Neutrophil (primary cell): ENCODE data around the gene TMEM222.

ENCODE experiments used
- H3K27ac ChIP-seq: fragments of 200-600 bp; sonication (generic); 2 replicates; pipeline ENCODE4 v1.5.1; 2016; ENCODE audit warnings: mild to moderate bottlenecking, moderate library complexity
- H3K27me3 ChIP-seq: fragments of 200-600 bp; sonication (generic); 2 replicates; pipeline ENCODE4 v1.6.0; 2016; ENCODE audit warnings: mild to moderate bottlenecking
- H3K36me3 ChIP-seq: fragments of 200-600 bp; sonication (generic); 2 replicates; pipeline ENCODE4 v1.5.1; 2017
- H3K4me1 ChIP-seq, 2 experiments: fragments of 200-600 bp in 1 of 2; sonication (generic) in 1 of 2; 1 replicate in 1 of 2; 2 replicates in 1 of 2; pipeline versions ENCODE4 v1.5.1 to v1.6.1; 2013 to 2016; ENCODE audit warnings: low read depth in 1 of 2, low read length in 1 of 2, mild to moderate bottlenecking in 1 of 2, moderate library complexity in 1 of 2; ENCODE audit not compliant: control insufficient read depth in 1 of 2, insufficient read depth in 1 of 2
- H3K4me3 ChIP-seq, 2 experiments: fragments of 200-600 bp in 1 of 2; sonication (generic) in 1 of 2; 1 replicate in 1 of 2; 2 replicates in 1 of 2; pipeline ENCODE4 v1.5.1; 2013 to 2016; ENCODE audit warnings: low read depth in 1 of 2, low read length in 1 of 2, mild to moderate bottlenecking in 1 of 2, moderate library complexity in 1 of 2
- H3K9me3 ChIP-seq: fragments of 200-600 bp; sonication (generic); 2 replicates; pipeline ENCODE4 v1.5.1; 2016
- CTCF ChIP-seq: fragments of 200-600 bp; sonication (generic); IDR thresholded peaks from 2 replicates; pipeline ENCODE4 v1.5.1; 2016; ENCODE audit warnings: antibody characterized with exemption

Gene TMEM222

GRCh38 chr1:27358038-27358927 is 36.3 kb downstream of the TMEM222 start:
- peak overlapping the region in 1 of 2 experiments; percentile 70 for H3K4me3 ChIP-seq
- no peak for TF ChIP-seq CTCF
- H3K4me1 ChIP-seq: peaks cover 29 to 40% of the 10 kb centered on the region in 2 experiments
- no peaks in the 10 kb centered on the region for H3K9me3 ChIP-seq
- H3K36me3 ChIP-seq: peaks cover 15% of the 10 kb centered on the region
- peak overlapping the region; percentile 73 for H3K27ac ChIP-seq
- H3K27me3 ChIP-seq: peaks cover 36% of the 10 kb centered on the region

GRCh38 chr1:27358928-27359313 is 37.0 kb downstream of the TMEM222 start:
- Histone ChIP-seq H3K36me3 (peaks cover 8% of the 10 kb centered on the region), H3K9me3 (no peaks in the 10 kb centered on the region), H3K27me3 (peaks cover 36% of the 10 kb centered on the region), H3K27ac (no peak overlapping the region), H3K4me3 (no peak overlapping the region), H3K4me1 (peaks cover 29 to 40% of the 10 kb centered on the region in 2 experiments)
- TF ChIP-seq CTCF: no peak

- H3K4me3 ChIP-seq: peak overlapping the region; percentile 64 to 68
- H3K36me3 ChIP-seq: peaks cover 6% of the 10 kb centered on the region
- H3K27ac ChIP-seq: no peak overlapping the region
- H3K4me1 ChIP-seq: peaks cover 29 to 43% of the 10 kb centered on the region in 2 experiments
- no peaks in the 10 kb centered on the region for H3K9me3 ChIP-seq
- no peak for TF ChIP-seq CTCF
- peaks cover 36% of the 10 kb centered on the region for H3K27me3 ChIP-seq
These were observed 37.8 kb downstream of the TMEM222 start for GRCh38 chr1:27359822-27360158.

GRCh38 chr1:27360159-27361043 is 38.4 kb downstream of the TMEM222 start:
- no peak for TF ChIP-seq CTCF
- H3K9me3 ChIP-seq: no peaks in the 10 kb centered on the region
- H3K27me3 ChIP-seq: peaks cover 42% of the 10 kb centered on the region
- H3K36me3 ChIP-seq: peaks cover 2% of the 10 kb centered on the region
- peak overlapping the region; percentile 64 to 68 for H3K4me3 ChIP-seq
- H3K27ac ChIP-seq: no peak overlapping the region
- peaks cover 35 to 49% of the 10 kb centered on the region in 2 experiments for H3K4me1 ChIP-seq

- Histone ChIP-seq H3K9me3 (no peaks in the 10 kb centered on the region), H3K36me3 (no peaks in the 10 kb centered on the region), H3K27ac (no peak overlapping the region), H3K4me3 (peak overlapping the region; percentile 64 to 68), H3K27me3 (peaks cover 48% of the 10 kb centered on the region), H3K4me1 (peaks cover 39 to 52% of the 10 kb centered on the region in 2 experiments)
- no peak for TF ChIP-seq CTCF
These were observed 39.1 kb downstream of the TMEM222 start for GRCh38 chr1:27361044-27361402.
